Measurements from ENCODE around the gene TEKT2.

GRCh38 chr1:36114371-36114770 lies 30.5 kb downstream of the TEKT2 start:
- TF ChIP-seq GATA3 (IDR thresholded peaks at IDR 0.05; ENCODE audit: low read depth, low read length) (no peak), GATA2 (IDR thresholded peaks at IDR 0.05; ENCODE audit: low read depth, low read length) (no peak)

All from SH-SY5Y (cell line).